ENCODE measurements around the gene CTDP1.

Gene CTDP1

GRCh38 chr18:79778291-79778791 is 98.7 kb downstream of the CTDP1 start:
- H3K4me3 ChIP-seq (ENCODE audit: low read depth, low read length): no peak overlapping the region
- no peak for TF ChIP-seq CTCF (IDR thresholded peaks at IDR 0.05; ENCODE audit: low read depth, low read length)

GRCh38 chr18:79779021-79779699 is 99.6 kb downstream of the CTDP1 start:
- no peak for TF ChIP-seq CTCF (IDR thresholded peaks at IDR 0.05; ENCODE audit: low read depth, low read length)
- H3K4me3 ChIP-seq (ENCODE audit: low read depth, low read length): no peak overlapping the region

- H3K4me3 ChIP-seq (ENCODE audit: low read depth, low read length): no peak overlapping the region
- no peak for TF ChIP-seq CTCF (IDR thresholded peaks at IDR 0.05; ENCODE audit: low read depth, low read length)
These were observed 100.1 kb downstream of the CTDP1 start for GRCh38 chr18:79779700-79780190.

- no peak for TF ChIP-seq CTCF (IDR thresholded peaks at IDR 0.05; ENCODE audit: low read depth, low read length)
- no peak overlapping the region for H3K4me3 ChIP-seq (ENCODE audit: low read depth, low read length)
These were observed 100.9 kb downstream of the CTDP1 start for GRCh38 chr18:79780547-79780946.

GRCh38 chr18:79781331-79781941 is 101.8 kb downstream of the CTDP1 start:
- no peak overlapping the region for H3K4me3 ChIP-seq (ENCODE audit: low read depth, low read length)
- TF ChIP-seq CTCF (IDR thresholded peaks at IDR 0.05; ENCODE audit: low read depth, low read length): no peak

- no peak overlapping the region for H3K4me3 ChIP-seq (ENCODE audit: low read depth, low read length)
These were observed 103.1 kb downstream of the CTDP1 start for GRCh38 chr18:79782566-79783308.

More at GRCh38 chr18:79782566-79783308, 103.1 kb downstream of the CTDP1 start:
- no peak for TF ChIP-seq CTCF (IDR thresholded peaks at IDR 0.05; ENCODE audit: low read depth, low read length)
